K562 (cell line): ENCODE data around the gene BANP. TPM values are rescaled to one million over a fixed set of nuclear protein-coding genes. Genes with fewer than 3 reads are reported as not detected.
A peak's percentile ranks its signal among the peaks of the same experiment; 100 is the strongest.

Experiments used
- ATAC-seq: fragments of 200-7000 bp; cut with Tn5 transposase; 3 replicates; pipeline ENCODE4 v1.9.1; 2020; ENCODE audit warnings: moderate library complexity
- BruUV-seq: library from RNA; stranded (reverse); fragments of 400-500 nt; replicated peaks from 2 replicates; lab custom pipeline; 2021; lab: Mats Ljungman, UMichigan
- CTCF ChIA-PET: fragments of 300-600 bp; formaldehyde crosslinking; extraction: SDS; loops from one replicate; lab custom pipeline; 2021; ENCODE audit warnings: low intra/inter-chr PET ratio; lab: Yijun Ruan, JAX
- POLR2A ChIA-PET: fragments of 300-600, 350-650 bp; sonication (Branson Sonifier 250); formaldehyde crosslinking; extraction: SDS; loops from one replicate; lab custom pipeline; 2021; ENCODE audit warnings: antibody characterized with exemption, inconsistent platforms; lab: Yijun Ruan, JAX
- DNase-seq, 4 experiments: peaks; one replicate each; pipeline versions ENCODE4 v3.0.0 to v3.0.0-alpha.2; 2011 to 2018; ENCODE audit warnings: low spot score in 3 of 4, mixed read lengths in 3 of 4; ENCODE audit errors: extremely low read depth in 1 of 4
- FAIRE-seq: peaks from 2 replicates; lab custom pipeline; 2011; peaks lifted over from hg19 to GRCh38; lab: Jason Lieb, UNC
- H2AFZ ChIP-seq: 2 replicates; pipeline ENCODE4 v1.6.0; 2011; ENCODE audit warnings: low read depth, low read length, control low read depth, inconsistent platforms
- H3K27ac ChIP-seq: fragments of 200-600 bp; 3 replicates; pipeline ENCODE4 v1.8.0; 2011; ENCODE audit warnings: low read depth, mild to moderate bottlenecking, control low read depth, inconsistent platforms, low read length, moderate library complexity, mixed read lengths; ENCODE audit errors: extremely low read depth
- H3K27me3 ChIP-seq, 2 experiments: fragments of 300-600 bp in 1 of 2; 2 replicates in 1 of 2; 3 replicates in 1 of 2; pipeline versions ENCODE4 v1.6.0 to v1.8.0; 2011; ENCODE audit warnings: inconsistent platforms in 2 of 2, low read length in 2 of 2, mild to moderate bottlenecking in 1 of 2, mixed read lengths in 1 of 2, moderate library complexity in 1 of 2; ENCODE audit not compliant: control insufficient read depth in 2 of 2, insufficient read depth in 2 of 2
- H3K36me3 ChIP-seq: fragments of 300-600 bp; 3 replicates; pipeline ENCODE4 v1.8.0; 2011; ENCODE audit warnings: mild to moderate bottlenecking, low read length, inconsistent platforms; ENCODE audit not compliant: control insufficient read depth, insufficient read depth
- H3K4me1 ChIP-seq, 2 experiments: fragments of 200-600 bp in 1 of 2; replicated peaks in 1 of 2; 2 replicates in 1 of 2; 3 replicates in 1 of 2; pipeline versions ENCODE4 v1.5.1 to v1.8.0; 2011; ENCODE audit warnings: inconsistent platforms in 2 of 2, low read length in 2 of 2, mild to moderate bottlenecking in 1 of 2, mixed read lengths in 1 of 2, moderate library complexity in 1 of 2; ENCODE audit not compliant: control insufficient read depth in 2 of 2, insufficient read depth in 2 of 2
- H3K4me2 ChIP-seq: 2 replicates; pipeline ENCODE4 v1.6.1; 2011; ENCODE audit warnings: low read length, control low read depth, inconsistent platforms, mixed read lengths; ENCODE audit not compliant: insufficient read depth
- H3K4me3 ChIP-seq: fragments of 200-600 bp; sonication (generic), shearing (Covaris generic); 2 replicates; pipeline ENCODE4 v1.5.1; 2016; ENCODE audit warnings: control low read depth, inconsistent platforms
- H3K79me2 ChIP-seq: fragments of 200-600 bp; 3 replicates; pipeline ENCODE4 v1.8.0; 2011; ENCODE audit warnings: low read length, inconsistent platforms; ENCODE audit not compliant: control insufficient read depth, insufficient read depth
- H3K9ac ChIP-seq, 2 experiments: 2 replicates each; pipeline versions ENCODE4 v1.6.0 to v1.6.1; 2011; ENCODE audit warnings: low read depth in 2 of 2, low read length in 2 of 2, control low read depth in 1 of 2, inconsistent platforms in 1 of 2, mild to moderate bottlenecking in 1 of 2, mixed read lengths in 1 of 2; ENCODE audit not compliant: insufficient read depth in 1 of 2
- H3K9me1 ChIP-seq: one replicate; pipeline ENCODE4 v1.6.0; 2011; ENCODE audit warnings: inconsistent platforms, mild to moderate bottlenecking, low read length, moderate library complexity; ENCODE audit not compliant: control insufficient read depth, insufficient read depth
- H3K9me3 ChIP-seq: replicated peaks from 2 replicates; pipeline ENCODE4 v1.5.1; 2011; ENCODE audit warnings: low read depth, low read length, inconsistent platforms; ENCODE audit not compliant: control insufficient read depth, insufficient read depth
- H4K20me1 ChIP-seq: replicated peaks from 2 replicates; pipeline ENCODE4 v1.6.1; 2011; ENCODE audit warnings: low read length, inconsistent platforms, mixed read lengths; ENCODE audit not compliant: control insufficient read depth, insufficient read depth
- BDP1 ChIP-seq: IDR thresholded peaks from 3 replicates; pipeline ENCODE4 v1.6.1; 2011; ENCODE audit not compliant: insufficient read length, insufficient read depth
- C11orf30 ChIP-seq: fragments of 450-650 bp; IDR thresholded peaks from 2 replicates; pipeline ENCODE4 v1.6.1; 2016; ENCODE audit warnings: low read depth, mild to moderate bottlenecking
- CREB3 ChIP-seq: fragments of 450-650 bp; conservative IDR thresholded peaks from 2 replicates; pipeline ENCODE4 v1.6.1; 2016; ENCODE audit warnings: missing genetic modification characterization, low read depth, mild to moderate bottlenecking, missing compliant biosample characterization, moderate library complexity
- CREBBP ChIP-seq: IDR thresholded peaks from one replicate; pipeline ENCODE4 v1.6.1; 2012; ENCODE audit warnings: low read depth, mild to moderate bottlenecking, control low read depth, inconsistent platforms, low read length
- CTCF ChIP-seq, 3 experiments: IDR thresholded peaks in 2 of 3; conservative IDR thresholded peaks in 1 of 3; 2 replicates each; pipeline ENCODE4 v1.5.1; 2011 to 2012; ENCODE audit warnings: low read length in 3 of 3, mild to moderate bottlenecking in 3 of 3, control low read depth in 2 of 3, improper control_type of control experiment in 1 of 3, inconsistent platforms in 1 of 3, low read depth in 1 of 3, mixed read lengths in 1 of 3, moderate library complexity in 1 of 3; ENCODE audit not compliant: insufficient read depth in 2 of 3
- GABPB2 ChIP-seq: fragments of 250-450 bp; sonication (Bioruptor Pico); conservative IDR thresholded peaks from 2 replicates; pipeline ENCODE4 v1.5.1; 2021; ENCODE audit warnings: mild to moderate bottlenecking
- HSF4 ChIP-seq: fragments of 250-450 bp; sonication (Bioruptor Pico); IDR thresholded peaks from 2 replicates; pipeline ENCODE4 v2.1.2; 2022; ENCODE audit warnings: mild to moderate bottlenecking, moderate library complexity, borderline replicate concordance
- MAFK ChIP-seq: IDR thresholded peaks from 2 replicates; pipeline ENCODE4 v1.6.1; 2011; ENCODE audit warnings: low read length, improper control_type of control experiment
- MIER1 ChIP-seq: fragments of 450-650 bp; IDR thresholded peaks from 2 replicates; pipeline ENCODE4 v1.6.1; 2016; ENCODE audit warnings: antibody characterized with exemption, mild to moderate bottlenecking, low read depth
- POLR2A ChIP-seq: fragments of 450-650 bp; conservative IDR thresholded peaks from 2 replicates; pipeline ENCODE4 v1.6.1; 2016
- POLR2B ChIP-seq: fragments of 450-650 bp; IDR thresholded peaks from 2 replicates; pipeline ENCODE4 v1.6.1; 2018; ENCODE audit warnings: low read depth; ENCODE audit not compliant: partially characterized antibody
- RAD21 ChIP-seq, 2 experiments: fragments of 250-450 bp in 1 of 2; fragments of 450-650 bp in 1 of 2; sonication (Bioruptor Pico) in 1 of 2; formaldehyde crosslinking in 1 of 2; IDR thresholded peaks in 1 of 2; conservative IDR thresholded peaks in 1 of 2; 2 replicates each; pipeline versions ENCODE4 v1.4.0 to v1.8.0; 2020 to 2022; ENCODE audit warnings: mild to moderate bottlenecking in 2 of 2, moderate library complexity in 1 of 2
- SNAPC5 ChIP-seq: fragments of 250-450 bp; sonication (Bioruptor Pico); IDR thresholded peaks from 2 replicates; pipeline ENCODE4 v1.8.0; 2021; ENCODE audit warnings: moderate library complexity, mild to moderate bottlenecking, inconsistent platforms
- ZBTB17 ChIP-seq: fragments of 450-650 bp; formaldehyde crosslinking; IDR thresholded peaks from 2 replicates; pipeline ENCODE4 v1.4.0; 2020; ENCODE audit warnings: mild to moderate bottlenecking
- ZNF766 ChIP-seq: fragments of 200-800 bp; sonication (Bioruptor generic); conservative IDR thresholded peaks from 2 replicates; pipeline ENCODE4 v1.6.1; 2016; ENCODE audit warnings: missing genetic modification characterization, missing compliant biosample characterization
- WGBS: fragments of 100-300 bp; shearing (Covaris generic); methylation state at CpG from one replicate; pipeline ENCODE4 v1.1.6; 2016; ENCODE audit warnings: low coverage, mixed read lengths; ENCODE audit not compliant: insufficient coverage; ENCODE audit errors: missing lambda C conversion rate; 5-methylcytosine and 5-hydroxymethylcytosine counted together
- in situ Hi-C: fragments of 300-500 bp; cut with MboI; formaldehyde crosslinking; loops from 4 replicates; pipeline ENCODE4 v1.15.0; 2018; ENCODE audit warnings: inconsistent platforms, mixed read lengths
- intact Hi-C: fragments of 100-400 bp; cut with micrococcal nuclease; formaldehyde crosslinking; loops from 2 replicates; pipeline ENCODE4 v1.14.2; 2022
- polyA plus RNA-seq, 8 experiments: library from polyadenylated mRNA; depleted of rRNA in 4 of 8; stranded (reverse) in 5 of 8; unstranded in 3 of 8; fragments of >200 nt; fragmentation: Nextera tagmentation in 2 of 8; fragmentation: Illumina TruSeq in 1 of 8; extraction: Ambion mirVana in 2 of 8; extraction: Trizol in 1 of 8; gene quantifications; 2 replicates each; pipeline versions ENCODE4 v1.2.1 to v1.2.3, GENCODE V29; 2011 to 2014; ENCODE audit warnings: inconsistent platforms in 1 of 8, missing spikeins in 1 of 8
- total RNA-seq, 7 experiments: library from RNA; depleted of rRNA in 6 of 7; stranded (reverse); fragments of >200 nt in 6 of 7; fragmentation: Illumina TruSeq in 2 of 7; extraction: Trizol in 2 of 7; gene quantifications; 2 replicates each; pipeline versions ENCODE4 v1.2.1 to v1.2.3, GENCODE V29; 2011 to 2021; ENCODE audit warnings: low replicate concordance in 1 of 7

Gene BANP
- total and polyA plus RNA-seq, 9 of the 15 experiments (the other 6 are each of a cell fraction or from before 2014, with no cell fraction given): 4.6 to 22.1 (median 15.6) TPM

GRCh38 chr16:87919681-87919994 is 31.6 kb upstream of the BANP start:
- Histone ChIP-seq H3K4me3 (no peak overlapping the region), H3K9me1 (no peaks in the 10 kb centered on the region), H3K9ac (no peak overlapping the region; a peak in 1 of 4 replicates), H3K4me2 (no peak overlapping the region), H3K79me2 (no peaks in the 10 kb centered on the region), H3K36me3 (no peaks in the 10 kb centered on the region), H3K27ac (no peak overlapping the region), H3K4me1 (peaks cover 10 to 30% of the 10 kb centered on the region in 2 experiments; a peak in 4 of 5 replicates), H4K20me1 (no peaks in the 10 kb centered on the region), H2AFZ (no peak overlapping the region), H3K9me3 (no peaks in the 10 kb centered on the region), H3K27me3 (peaks cover 14 to 37% of the 10 kb centered on the region in 2 experiments)
- no TSS peak for BruUV-seq
- FAIRE-seq (no peak), DNase-seq (no peak), ATAC-seq (no peak)
- CTCF ChIA-PET: no interaction called here
- TF ChIP-seq HSF4 (CRISPR knock-in tag) (no peak), CTCF (IDR thresholded peaks at IDR 0.05 in 2 of 3, conservative IDR thresholded peaks at IDR 0.05 in 1 of 3; ENCODE audit: insufficient read depth in 2 of 3, low read depth in 1 of 3, low read length in 3 of 3) (peak in 2 of 3 experiments; percentile 11 to 17; a peak in 2 of 6 replicates), POLR2B (no peak), ZBTB17 (CRISPR knock-in tag) (no peak), RAD21 (CRISPR knock-in tag; conservative IDR thresholded peaks at IDR 0.05 in 1 of 2, IDR thresholded peaks at IDR 0.05 in 1 of 2) (0 out of 4 replicates have a peak, but pooled peaks of 1 of the 2 experiments have one; percentile 4), GABPB2 (no peak), CREB3 (tag) (no peak), SNAPC5 (CRISPR knock-in tag) (no peak), MAFK (peak; percentile 24; the same call in 1 of the 2 replicates), C11orf30 (peak; percentile 39; the same call in 1 of the 2 replicates), MIER1 (no peak), CREBBP (no peak), ZNF766 (CRISPR knock-in tag) (no peak), BDP1 (no peak), POLR2A (no peak)
- WGBS: 41% methylated on average over 10 of the region's 10 CpGs
- intact Hi-C loops: no loop called here
- POLR2A ChIA-PET: no interaction called here
- in situ Hi-C loops: no loop called here
